Heart left ventricle (tissue), 16 donors: ENCODE results near the gene MUC16. TPM values are rescaled to one million over a fixed set of nuclear protein-coding genes. Genes with fewer than 3 reads are reported as not detected.

Experiments
- ATAC-seq, 4 donors: fragments of 200-7000 bp; cut with Tn5 transposase; one replicate each; pipeline ENCODE4 v1.9.1; 2020 to 2022; ENCODE audit warnings: moderate library complexity in 4 of 4, mild to moderate bottlenecking in 3 of 4, moderate number of reproducible peaks in 1 of 4
- DNase-seq, 5 donors: peaks; one replicate each; pipeline ENCODE4 v3.0.0-alpha.2; 2020
- H3K27ac ChIP-seq, 12 donors: fragments of 200-600 bp; sonication (generic) in 4 of 12; one replicate each; pipeline versions ENCODE4 v1.5.0 to v1.8.0; 2016 to 2022; ENCODE audit warnings: mild to moderate bottlenecking in 2 of 12
- H3K27me3 ChIP-seq, 9 donors: fragments of 200-600 bp; sonication (generic) in 2 of 9; one replicate each; pipeline versions ENCODE4 v1.5.1 to v1.8.0; 2016 to 2022; ENCODE audit warnings: mild to moderate bottlenecking in 3 of 9
- H3K36me3 ChIP-seq, 9 donors: fragments of 200-600 bp; sonication (generic) in 2 of 9; one replicate each; pipeline versions ENCODE4 v1.5.0 to v1.8.0; 2018 to 2022; ENCODE audit warnings: mild to moderate bottlenecking in 2 of 9
- H3K4me1 ChIP-seq, 12 donors: fragments of 200-600 bp; sonication (generic) in 4 of 12; one replicate each; pipeline versions ENCODE4 v1.5.0 to v1.8.0; 2016 to 2022; ENCODE audit warnings: mild to moderate bottlenecking in 3 of 12
- H3K4me3 ChIP-seq, 12 donors: fragments of 200-600 bp; sonication (generic) in 4 of 12; one replicate each; pipeline versions ENCODE4 v1.5.0 to v1.8.0; 2017 to 2022; ENCODE audit warnings: mild to moderate bottlenecking in 9 of 12, moderate library complexity in 4 of 12
- H3K9me3 ChIP-seq, 12 donors: fragments of 200-600 bp; sonication (generic) in 4 of 12; one replicate each; pipeline versions ENCODE4 v1.5.0 to v1.8.0; 2016 to 2022; ENCODE audit warnings: mild to moderate bottlenecking in 1 of 12
- POLR2A ChIP-seq, 2 donors: fragments of 450-650 bp; IDR thresholded peaks; one replicate each; pipeline ENCODE4 v1.6.1; 2017; ENCODE audit warnings: antibody characterized with exemption in 2 of 2, mild to moderate bottlenecking in 2 of 2, moderate library complexity in 2 of 2
- WGBS, 4 donors: extraction: QIAGEN DNeasy Blood & Tissue Kit in 2 of 4; methylation state at CpG; one replicate each; pipeline versions ENCODE4 v1.1.5 to v1.1.7; 2013 to 2018; 5-methylcytosine and 5-hydroxymethylcytosine counted together
- intact Hi-C, 10 donors: fragments of 100-400 bp; cut with DNase I; formaldehyde crosslinking; loops; one replicate each; pipeline versions ENCODE4 v1.11.1 to v1.14.2; 2022
- polyA plus RNA-seq, 2 donors: library from polyadenylated mRNA; stranded (reverse); fragments of 200-250 nt; gene quantifications; one replicate each; pipeline ENCODE4 v1.2.3, GENCODE V29; 2013
- total RNA-seq, 9 donors: library from RNA; depleted of rRNA in 2 of 9; stranded (reverse); fragments of >200 nt in 2 of 9; fragmentation: NEBNext Ultra II Directional in 3 of 9; extraction: Animal tissue kit (Norgen Biotek cat#: 25700) in 3 of 9; gene quantifications; one replicate each; pipeline versions ENCODE4 v1.1.0 to v1.2.4, GENCODE V29; 2016 to 2023
- TF ChIP-seq, protein P1 (sequence below), 12 donors: fragments of 200-600 bp; sonication (generic) in 4 of 12; IDR thresholded peaks; one replicate each; pipeline versions ENCODE4 v1.5.0 to v1.8.0; 2018 to 2022; ENCODE audit warnings: antibody characterized with exemption in 12 of 12, mild to moderate bottlenecking in 5 of 12
- donor health status: ischemic (EF 13 %, LVEDD 7.1; RV severe dilation, severe dysfunction).
- donor health status: healthy with polysubstance abuse.
- donor health status: DM: no; HTN: yes; CAD: no.
- donor health status: DM: no; HTN: no; CAD: no.
- donor health status: ischemic (EF 25% LVEDD 6.9; RV normal size, moderate dysfunction).
- donor health status: ischemic (EF 25% LVEDD 5.7; RV mildly dilated, moderate dysfunction).
- donor health status: healthy.
- donor health status: DM: yes; HTN: yes; CAD: no.
- donor health status: ischemic (EF 35%, LVEDD 5.7; RV mildly dilated, moderate dysfunction).
- donor health status: nonischemic (EF 11% LVEDD 7.7; RV severe dilation, severe dysfunction).
- donor health status: DM: yes; HTN: yes; CAD: no.
- donor health status: PGD.
- donor health status: ischemic (EF 29% LVEDD 5.4; RV normal size, mild dysfunction).
- donor health status: nonischemic (EF 23%, LVEDD 6.1; RV moderate dilation, normal function).

The MUC16 gene
- total and polyA plus RNA-seq, 11 donors: under 0.01 to 16.2 (median 0.05) TPM; not detected in 7

DNA sequence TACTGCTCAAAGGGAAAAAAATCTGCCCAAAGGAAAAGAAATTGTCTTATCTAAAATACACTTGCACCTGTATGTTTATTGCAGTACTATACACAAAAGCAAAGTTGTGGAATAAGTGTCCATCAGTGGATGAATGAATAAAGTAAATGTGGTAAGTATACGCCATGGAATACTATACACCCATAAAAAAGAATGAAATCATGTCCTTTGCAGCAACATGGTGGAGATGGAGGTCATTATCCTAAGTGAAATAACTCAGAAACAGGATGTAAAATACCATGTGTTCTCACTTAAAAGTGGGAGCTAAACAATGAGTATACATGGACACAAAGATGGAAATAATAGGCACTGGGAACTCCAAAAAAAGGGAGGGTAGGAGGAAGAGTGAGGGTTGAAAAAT lies 3.8 kb upstream of the MUC16 start:
- intact Hi-C loops: no loop called here
- WGBS, 4 donors: 84 to 93% (median 89%) methylated on average over 1 of the region's 1 CpG
- peaks cover 0 to 5% (median 0%) of the 10 kb centered on the region in 12 donors for H3K9me3 ChIP-seq
- H3K27me3 ChIP-seq: peaks cover 0 to 22% (median 0%) of the 10 kb centered on the region in 9 donors
- no peaks in the 10 kb centered on the region for H3K4me1 ChIP-seq
- H3K4me3 ChIP-seq: no peak overlapping the region
- DNase-seq: no peak
- no peaks in the 10 kb centered on the region for H3K36me3 ChIP-seq
- no peak for ATAC-seq
- TF ChIP-seq, protein P1, sequence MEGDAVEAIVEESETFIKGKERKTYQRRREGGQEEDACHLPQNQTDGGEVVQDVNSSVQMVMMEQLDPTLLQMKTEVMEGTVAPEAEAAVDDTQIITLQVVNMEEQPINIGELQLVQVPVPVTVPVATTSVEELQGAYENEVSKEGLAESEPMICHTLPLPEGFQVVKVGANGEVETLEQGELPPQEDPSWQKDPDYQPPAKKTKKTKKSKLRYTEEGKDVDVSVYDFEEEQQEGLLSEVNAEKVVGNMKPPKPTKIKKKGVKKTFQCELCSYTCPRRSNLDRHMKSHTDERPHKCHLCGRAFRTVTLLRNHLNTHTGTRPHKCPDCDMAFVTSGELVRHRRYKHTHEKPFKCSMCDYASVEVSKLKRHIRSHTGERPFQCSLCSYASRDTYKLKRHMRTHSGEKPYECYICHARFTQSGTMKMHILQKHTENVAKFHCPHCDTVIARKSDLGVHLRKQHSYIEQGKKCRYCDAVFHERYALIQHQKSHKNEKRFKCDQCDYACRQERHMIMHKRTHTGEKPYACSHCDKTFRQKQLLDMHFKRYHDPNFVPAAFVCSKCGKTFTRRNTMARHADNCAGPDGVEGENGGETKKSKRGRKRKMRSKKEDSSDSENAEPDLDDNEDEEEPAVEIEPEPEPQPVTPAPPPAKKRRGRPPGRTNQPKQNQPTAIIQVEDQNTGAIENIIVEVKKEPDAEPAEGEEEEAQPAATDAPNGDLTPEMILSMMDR (IDR thresholded peaks at IDR 0.05): no peak
- no peak for TF ChIP-seq POLR2A (IDR thresholded peaks at IDR 0.05)
- H3K27ac ChIP-seq: no peak overlapping the region

DNA sequence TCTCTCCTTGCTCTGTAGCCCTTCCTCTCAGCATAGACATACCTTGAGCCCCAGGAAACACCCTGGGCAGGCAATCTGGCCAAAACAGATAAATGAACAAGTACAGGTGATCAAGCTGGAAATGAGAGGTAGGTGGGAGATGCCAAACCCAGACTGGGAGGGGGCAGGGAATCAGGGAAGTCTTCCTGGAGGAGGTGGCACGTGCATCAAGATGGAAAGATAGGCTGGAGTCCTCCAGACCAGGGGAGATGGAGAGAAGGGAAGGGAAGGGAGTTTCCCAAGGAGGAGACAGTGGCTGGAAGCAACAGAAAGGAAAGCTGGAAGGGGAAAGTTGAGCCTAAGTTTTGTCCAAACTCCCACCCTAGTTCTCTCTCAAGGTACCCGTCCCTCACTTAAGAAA lies 1.7 kb upstream of the MUC16 start:
- Histone ChIP-seq H3K27me3 (peaks cover 0 to 26% (median 0%) of the 10 kb centered on the region in 9 donors), H3K9me3 (peaks cover 0 to 5% (median 0%) of the 10 kb centered on the region in 12 donors), H3K27ac (no peak overlapping the region), H3K36me3 (no peaks in the 10 kb centered on the region), H3K4me3 (no peak overlapping the region), H3K4me1 (no peaks in the 10 kb centered on the region)
- no peak for TF ChIP-seq POLR2A (IDR thresholded peaks at IDR 0.05)
- TF ChIP-seq, protein P1 (IDR thresholded peaks at IDR 0.05): no peak
- WGBS, 4 donors: 58 to 67% (median 63%) methylated on average over 2 of the region's 2 CpGs
- intact Hi-C loops: no loop called here
- no peak for DNase-seq
- no peak for ATAC-seq

DNA sequence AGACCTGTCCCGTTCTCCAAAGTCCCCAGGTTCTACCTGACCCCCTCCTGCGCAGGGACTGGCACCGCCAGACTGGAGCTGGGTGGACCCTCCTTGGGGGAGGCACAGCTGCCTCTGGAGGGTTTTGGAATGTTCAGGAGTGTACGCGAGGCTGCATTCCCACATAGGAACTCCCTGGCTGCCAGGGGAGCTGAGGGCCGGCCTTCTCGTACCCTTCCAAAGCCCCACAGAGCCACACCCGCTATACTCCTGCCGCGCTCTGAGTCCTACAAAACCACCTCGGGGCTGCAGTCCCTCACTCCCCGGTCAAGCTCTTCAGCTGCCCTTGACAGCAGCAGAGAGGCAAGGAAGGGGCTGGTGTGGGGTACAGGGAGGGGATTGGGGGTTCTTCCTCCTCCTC lies 484 bp upstream of the MUC16 start:
- 65 to 86% (median 71%) methylated on average over 11 to 12 of the region's 12 CpGs for whole genome bisulfite sequencing, 4 donors
- H3K27ac ChIP-seq: no peak overlapping the region
- DNase-seq (no peak), ATAC-seq (no peak)
- intact Hi-C loops: no loop called here
- H3K9me3 ChIP-seq: peaks cover 0 to 5% (median 0%) of the 10 kb centered on the region in 12 donors
- no peak overlapping the region for H3K4me3 ChIP-seq
- H3K4me1 ChIP-seq: no peaks in the 10 kb centered on the region
- TF ChIP-seq, protein P1 (IDR thresholded peaks at IDR 0.05): no peak
- TF ChIP-seq POLR2A (IDR thresholded peaks at IDR 0.05): no peak
- peaks cover 0 to 26% (median 0%) of the 10 kb centered on the region in 9 donors for H3K27me3 ChIP-seq
- H3K36me3 ChIP-seq: no peaks in the 10 kb centered on the region

DNA sequence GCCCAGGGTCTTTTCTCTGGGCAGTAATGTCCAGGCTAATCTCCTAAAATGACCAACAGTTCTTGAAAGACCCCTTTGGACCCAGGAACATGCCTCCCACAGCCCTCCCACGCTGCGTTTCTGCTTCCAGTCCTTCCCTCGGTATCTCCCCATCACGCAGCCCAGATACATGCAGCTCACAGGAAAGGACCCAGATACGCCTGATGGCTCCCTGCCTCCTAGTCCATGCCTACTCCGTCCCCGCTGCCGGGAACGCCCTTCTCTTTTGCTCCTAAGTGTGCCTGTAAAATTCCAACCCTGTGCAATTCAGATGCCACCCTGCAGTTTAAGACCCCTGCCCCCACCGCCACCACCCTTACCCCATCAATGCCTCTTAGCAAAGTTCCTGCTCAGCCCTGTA lies 778 bp downstream of the MUC16 start:
- Histone ChIP-seq H3K36me3 (no peaks in the 10 kb centered on the region), H3K4me3 (no peak overlapping the region), H3K27me3 (peaks cover 0 to 26% (median 0%) of the 10 kb centered on the region in 9 donors), H3K4me1 (no peaks in the 10 kb centered on the region), H3K27ac (no peak overlapping the region), H3K9me3 (peaks cover 0 to 5% (median 0%) of the 10 kb centered on the region in 12 donors)
- 49 to 69% (median 65%) methylated on average over 10 of the region's 10 CpGs for WGBS, 4 donors
- intact Hi-C loops: no loop called here
- DNase-seq (no peak), ATAC-seq (no peak)
- TF ChIP-seq POLR2A (IDR thresholded peaks at IDR 0.05): no peak
- TF ChIP-seq, protein P1 (IDR thresholded peaks at IDR 0.05): no peak
